GM19455 (cell line): ENCODE measurements around the gene IFI35.
"Not testable (repeated sequence)": the region's sequence is repeated elsewhere in the genome, so short reads cannot be mapped to it uniquely, and the experiment has no call there.

Experiments used
- ATAC-seq: cut with Tn5 transposase; IDR thresholded peaks from one replicate; pipeline ENCODE4 v1.9.1; 2021; ENCODE audit not compliant: unreplicated experiment

Gene IFI35

DNA sequence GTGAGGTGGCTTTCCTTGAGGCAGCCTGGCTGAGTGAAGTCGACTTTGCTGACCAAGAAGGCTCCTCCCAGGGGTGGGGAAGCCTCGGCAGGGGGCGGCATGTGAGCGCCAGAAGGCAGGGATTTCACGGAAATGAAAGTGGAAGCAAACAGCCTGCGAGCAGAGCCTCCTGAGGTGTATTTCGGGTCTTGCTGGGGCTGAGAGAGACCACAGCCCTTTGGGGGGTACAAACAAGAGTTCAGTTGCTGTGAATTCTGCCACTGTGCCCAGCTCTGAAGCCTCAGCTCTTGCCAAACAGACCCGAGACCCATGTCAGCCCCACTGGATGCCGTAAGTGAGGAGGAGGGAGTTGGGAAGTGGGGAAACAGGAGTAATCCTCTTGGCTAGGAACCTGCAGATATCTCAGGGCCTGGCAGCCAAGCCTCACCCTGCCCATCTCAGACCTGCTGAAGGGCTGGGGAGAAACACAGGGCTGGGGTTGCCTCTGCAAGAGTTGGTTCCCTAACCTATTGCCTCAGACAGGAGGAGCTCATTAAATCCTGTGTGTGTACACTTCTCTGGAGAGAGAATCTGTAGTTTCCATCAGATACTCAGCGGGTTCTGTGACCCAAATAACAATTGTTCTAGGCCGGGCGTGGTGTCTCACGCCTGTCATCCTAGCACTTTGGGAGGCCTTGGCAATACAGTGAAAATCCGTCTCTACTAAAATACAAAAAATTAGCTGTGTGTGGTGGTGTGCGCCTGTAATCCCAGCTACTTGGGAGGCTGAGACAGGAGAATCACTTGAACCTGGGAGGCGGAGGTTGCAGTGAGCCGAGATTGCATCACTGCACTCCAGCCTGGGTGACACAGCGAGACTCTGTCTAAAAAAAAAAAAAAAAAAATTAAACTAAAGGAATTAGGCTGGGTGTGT lies at the start of gene IFI35:
Gene IFI35, plus strand, starts transcription at position 146 of the 913 bp plus-strand sequence. Its CDS starts 164 bp downstream, at position 310.
- ATAC-seq = peak; percentile 63

DNA sequence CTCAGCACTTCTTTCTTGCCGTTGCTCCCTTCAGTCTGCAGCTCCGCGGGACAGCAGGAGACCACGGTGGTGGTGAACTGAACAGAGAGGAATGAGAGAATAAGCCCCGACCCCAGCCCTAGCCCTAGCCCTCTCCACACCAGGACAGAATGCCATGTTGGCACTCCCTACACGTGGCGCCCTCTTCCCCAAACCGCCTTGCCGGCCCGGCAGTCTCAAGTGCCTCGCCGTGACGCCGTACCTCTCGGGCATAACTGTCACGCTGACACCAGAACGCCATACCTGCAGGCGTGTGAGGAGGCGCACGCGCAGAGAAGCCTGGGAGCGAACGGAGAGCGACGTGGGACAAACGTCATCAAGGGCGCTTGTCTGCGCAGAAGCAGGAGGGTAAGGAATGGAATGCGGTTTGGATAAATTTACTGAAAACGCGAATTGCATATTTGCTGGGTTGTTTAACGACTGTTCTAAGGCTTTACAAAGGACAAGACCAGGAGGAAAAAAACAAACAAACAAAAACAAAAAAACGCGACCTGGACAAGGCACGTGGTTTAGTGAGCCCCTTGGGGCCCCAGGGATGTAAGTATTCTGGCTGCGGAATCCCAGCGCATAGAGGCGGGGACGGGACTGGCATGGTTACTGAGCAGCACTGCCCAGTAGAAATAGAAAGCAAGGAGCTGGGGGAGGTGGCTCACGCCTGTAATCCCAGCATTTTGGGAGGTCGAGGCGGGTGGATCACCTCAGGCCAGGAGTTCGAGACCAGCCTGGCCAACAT lies 42.2 kb upstream of the IFI35 start, which contains the start of gene AARSD1:
Gene AARSD1, minus strand, starts transcription at position 294 of the 772 bp plus-strand sequence. Its CDS starts 14 bp downstream, at position 280.
- no peak for ATAC-seq

DNA sequence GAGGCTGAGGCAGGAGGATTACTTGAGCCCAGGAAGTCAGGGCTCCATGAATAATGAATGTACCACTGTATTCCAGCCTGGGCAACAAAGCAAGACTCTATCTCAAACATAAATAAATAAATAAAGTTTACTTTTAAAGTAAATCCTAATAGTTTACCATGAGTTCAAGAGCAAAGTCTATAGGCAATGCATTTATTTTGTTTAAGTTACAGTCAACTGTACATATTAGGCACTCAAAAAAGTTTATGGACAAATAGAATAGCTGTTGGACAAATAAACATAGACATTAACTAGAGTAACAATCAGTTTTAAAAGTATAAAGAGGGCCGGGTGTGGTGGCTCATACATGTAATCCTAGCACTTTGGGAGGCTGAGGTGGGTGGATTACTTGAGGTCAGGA lies 38.7 kb upstream of the IFI35 start:
- ATAC-seq = no peak

DNA sequence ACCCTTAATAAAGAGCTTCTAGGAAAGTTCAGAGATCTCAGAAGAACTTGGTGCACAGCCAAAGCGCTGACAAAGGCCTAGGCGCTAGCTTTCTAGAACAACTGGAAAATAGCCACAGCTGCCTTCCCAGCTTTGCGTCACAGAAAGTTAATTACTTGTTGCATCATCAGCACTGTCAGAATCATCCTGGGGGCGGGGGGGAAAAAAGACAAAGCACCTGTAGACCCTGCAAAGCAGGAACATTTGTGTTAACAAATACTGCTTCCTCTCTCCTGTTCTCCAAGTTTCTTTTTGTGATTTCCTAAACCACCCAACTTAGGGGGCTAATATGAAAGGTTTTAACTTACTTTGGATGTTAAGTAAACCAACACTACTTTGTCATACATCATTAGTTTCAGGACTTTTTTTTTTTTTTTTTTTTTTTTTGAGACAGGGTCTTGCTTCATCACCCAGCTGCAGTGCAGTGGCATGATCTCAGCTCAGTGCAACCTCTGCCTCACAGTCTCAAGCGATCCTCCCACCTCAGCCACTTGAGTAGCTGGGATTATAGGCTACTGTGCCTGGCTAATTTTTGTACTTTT lies 37.5 kb upstream of the IFI35 start:
- ATAC-seq = no peak

DNA sequence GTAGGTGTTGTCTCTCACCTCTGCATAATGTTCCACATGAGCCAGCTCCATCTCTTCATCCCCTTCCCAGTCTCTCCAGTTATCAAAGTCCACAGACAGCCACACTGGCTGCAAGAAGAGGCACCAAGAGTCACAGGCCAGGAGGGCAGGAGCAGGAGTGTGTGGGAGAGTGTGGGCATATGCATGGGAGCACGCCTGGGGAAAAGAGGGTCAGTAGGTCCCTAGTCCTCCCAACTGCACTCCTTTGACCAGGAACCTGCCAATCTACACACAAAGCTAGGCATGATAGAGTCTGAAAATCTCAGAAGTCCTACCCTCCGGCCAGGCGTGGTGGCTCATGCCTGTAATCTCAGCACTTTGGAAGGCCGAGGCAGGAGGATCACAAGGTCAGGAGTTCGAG lies 35.0 kb upstream of the IFI35 start:
- no peak for ATAC-seq

DNA sequence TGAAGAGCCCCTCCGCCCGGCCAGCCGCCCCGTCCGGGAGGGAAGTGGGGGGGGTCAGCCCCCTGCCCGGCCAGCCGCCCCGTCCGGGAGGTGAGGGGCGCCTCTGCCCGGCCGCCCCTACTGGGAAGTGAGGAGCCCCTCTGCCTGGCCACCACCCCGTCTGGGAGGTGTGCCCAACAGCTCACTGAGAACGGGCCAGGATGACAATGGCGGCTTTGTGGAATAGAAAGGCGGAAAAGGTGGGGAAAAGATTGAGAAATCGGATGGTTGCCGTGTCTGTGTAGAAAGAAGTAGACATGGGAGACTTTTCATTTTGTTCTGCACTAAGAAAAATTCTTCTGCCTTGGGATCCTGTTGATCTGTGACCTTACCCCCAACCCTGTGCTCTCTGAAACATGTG lies 33.3 kb upstream of the IFI35 start:
- not testable (repeated sequence) for ATAC-seq

DNA sequence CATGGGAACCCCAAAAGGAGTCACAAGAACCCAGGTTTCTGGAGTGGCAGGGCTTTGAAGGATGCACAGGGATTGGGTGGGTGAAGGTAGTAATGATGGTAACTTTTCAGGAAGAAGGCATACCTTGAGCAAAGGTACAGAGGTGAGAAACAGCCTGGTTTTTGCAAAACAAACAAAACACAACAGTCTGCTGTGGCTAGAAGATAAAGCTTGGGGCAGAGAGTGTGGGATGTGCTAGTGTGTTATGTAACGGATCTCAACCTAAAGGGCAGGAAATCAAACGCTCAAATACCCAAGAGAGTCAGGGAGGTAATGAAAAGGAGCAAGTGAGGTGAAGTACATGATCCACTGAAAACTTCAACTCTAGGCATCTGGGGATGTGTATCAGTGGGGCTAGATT lies 31.3 kb upstream of the IFI35 start:
- ATAC-seq = no peak

DNA sequence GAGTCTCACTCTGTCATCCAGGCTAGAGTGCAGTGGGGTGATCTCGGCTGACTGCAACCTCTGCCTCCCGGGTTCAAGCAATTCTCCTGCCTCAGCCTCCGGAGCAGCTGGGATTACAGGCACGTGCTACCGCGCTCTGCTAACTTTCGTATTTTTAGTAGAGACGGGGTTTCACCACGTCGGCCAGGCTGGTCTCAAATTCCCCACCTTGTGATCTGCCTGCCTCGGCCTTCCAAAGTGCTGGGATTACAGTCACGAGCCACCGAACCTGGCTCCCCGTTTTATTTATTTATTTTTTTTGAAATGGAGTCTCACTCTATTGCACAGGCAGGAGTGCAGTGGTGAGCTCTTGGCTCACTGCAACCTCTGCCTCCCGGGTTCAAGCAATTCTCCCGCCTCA lies 30.9 kb upstream of the IFI35 start:
- ATAC-seq = not testable (repeated sequence)

DNA sequence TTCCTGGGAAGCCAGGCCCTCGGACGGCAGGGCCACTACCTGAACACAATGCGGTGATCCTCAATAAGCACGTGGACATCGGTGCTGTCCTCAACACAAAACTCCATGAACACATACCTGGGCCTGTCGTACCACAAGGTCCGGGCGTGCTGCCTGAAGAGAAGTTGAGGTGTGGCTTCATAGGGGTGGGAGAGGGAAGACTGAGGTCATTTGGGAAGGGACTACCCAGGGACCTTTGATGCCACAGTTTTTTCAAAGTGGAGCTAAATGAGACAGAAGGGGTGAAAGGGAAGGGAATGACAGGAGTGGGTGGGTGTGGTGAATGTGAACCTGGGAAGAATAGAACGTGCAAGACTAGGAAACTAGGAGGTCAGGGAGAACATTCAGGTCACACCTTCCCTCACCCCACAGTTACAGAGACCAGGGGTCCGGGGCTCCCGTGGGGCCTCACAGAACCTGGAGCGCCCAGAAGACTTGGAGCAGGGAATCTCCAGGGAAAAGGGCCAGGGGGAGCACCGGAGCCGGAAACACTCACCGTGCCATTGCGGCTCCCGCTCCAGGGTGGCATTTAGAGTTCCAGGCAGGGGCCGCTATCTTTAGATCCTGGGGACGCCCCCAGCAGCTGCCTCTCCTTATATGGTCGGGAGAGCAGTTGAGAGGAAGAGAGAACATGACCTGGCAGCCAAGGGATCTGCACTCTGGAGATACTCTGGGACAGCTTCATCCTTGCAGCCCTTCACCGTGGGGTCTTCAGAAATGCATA lies 26.9 kb upstream of the IFI35 start, which contains the start of gene PTGES3L:
Gene PTGES3L, minus strand, starts transcription at position 570 of the 763 bp plus-strand sequence. Its CDS starts 27 bp downstream, at position 543.
- ATAC-seq = no peak

DNA sequence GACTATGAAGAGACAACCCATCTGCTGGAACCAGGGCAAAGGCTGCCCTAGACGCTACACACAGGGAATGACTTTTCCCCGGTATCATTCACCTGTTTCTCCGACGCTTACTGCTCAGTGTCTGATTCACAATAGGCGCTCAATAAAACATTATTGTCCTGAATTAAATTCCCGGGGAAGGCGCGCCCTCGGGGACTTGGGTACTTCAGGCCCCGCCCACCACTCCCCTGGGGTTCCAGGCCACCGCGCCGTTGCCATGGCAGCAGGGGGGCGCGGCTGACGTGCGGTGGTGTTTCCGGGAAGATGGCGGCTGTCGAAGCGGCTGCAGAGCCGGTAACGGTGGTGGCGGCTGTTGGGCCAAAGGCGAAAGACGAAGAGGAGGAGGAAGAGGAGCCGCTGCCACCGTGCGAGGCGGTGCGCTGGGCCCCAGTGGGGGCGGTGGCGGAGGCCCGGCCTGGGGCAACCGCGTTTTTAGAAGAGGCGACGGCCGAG lies 26.3 kb upstream of the IFI35 start, which contains the start of gene RUNDC1:
Gene RUNDC1, plus strand, starts transcription at position 292 of the 492 bp plus-strand sequence. Its CDS starts 12 bp downstream, at position 304.
- no peak for ATAC-seq

DNA sequence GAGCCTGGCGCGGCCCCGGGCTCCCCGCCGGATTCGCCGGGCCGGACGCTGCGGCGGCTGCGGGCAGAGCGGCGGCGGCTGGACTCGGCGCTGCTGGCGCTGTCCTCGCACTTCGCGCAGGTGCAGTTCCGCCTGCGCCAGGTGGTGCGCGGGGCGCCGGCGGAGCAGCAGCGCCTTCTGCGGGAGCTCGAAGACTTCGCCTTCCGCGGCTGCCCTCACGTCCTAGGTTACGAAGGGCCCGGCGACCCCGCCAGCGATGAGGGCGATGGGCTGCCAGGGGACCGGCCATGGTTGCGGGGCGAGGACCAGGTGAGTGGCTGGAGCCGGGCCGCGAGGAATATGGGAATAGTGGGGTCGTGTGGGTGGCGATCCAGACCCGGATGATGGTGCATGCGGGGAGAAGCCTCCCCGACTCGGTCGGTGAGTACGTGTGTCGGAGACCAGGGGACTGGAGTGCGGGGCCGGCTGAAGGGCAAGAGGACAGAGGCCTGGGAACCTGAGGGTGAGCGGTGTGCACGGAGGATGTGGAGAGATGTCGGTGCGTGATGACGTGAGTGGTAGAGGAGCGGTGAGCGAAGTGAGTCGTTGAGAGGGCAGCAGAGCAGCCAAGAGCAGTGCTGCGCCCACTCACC lies 25.7 kb upstream of the IFI35 start:
- no peak for ATAC-seq

DNA sequence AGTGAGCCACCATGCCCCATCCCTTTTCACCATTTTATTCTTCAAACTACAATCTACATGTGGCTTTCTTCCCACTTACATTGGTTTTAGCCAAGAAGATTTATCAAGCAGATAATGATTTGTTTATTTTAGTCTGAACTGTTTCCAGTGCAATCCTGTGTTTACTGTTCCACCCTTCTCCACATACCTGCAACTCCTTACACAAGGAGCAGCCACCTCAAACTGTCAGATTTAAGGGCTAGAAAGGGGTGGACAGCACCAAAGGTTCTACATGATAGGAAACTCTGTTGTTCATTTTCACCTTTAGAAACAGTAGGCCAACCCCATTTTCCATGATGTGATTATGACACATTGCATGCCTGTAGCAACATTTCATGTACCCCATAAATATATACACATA lies 24.3 kb upstream of the IFI35 start:
- no peak for ATAC-seq

DNA sequence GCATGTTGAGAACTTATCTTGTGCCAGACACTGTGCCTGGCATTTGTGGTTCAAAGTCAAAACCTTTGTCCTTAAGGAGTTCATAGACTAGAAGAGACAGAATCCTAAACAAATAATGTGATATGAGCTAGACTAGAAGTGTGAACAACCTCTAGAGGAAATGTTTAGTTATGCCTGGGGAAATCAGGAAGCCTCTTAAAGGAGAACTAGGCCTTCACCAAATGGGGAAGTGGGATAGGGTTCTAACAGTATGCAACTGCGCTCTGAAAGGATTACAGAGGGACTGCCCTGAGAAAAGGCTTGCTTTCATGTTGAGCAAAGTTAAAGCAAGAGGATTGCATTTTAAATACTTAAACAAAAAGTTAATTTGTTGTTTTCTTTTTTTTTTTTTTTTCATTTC lies 21.4 kb upstream of the IFI35 start:
- ATAC-seq = no peak

DNA sequence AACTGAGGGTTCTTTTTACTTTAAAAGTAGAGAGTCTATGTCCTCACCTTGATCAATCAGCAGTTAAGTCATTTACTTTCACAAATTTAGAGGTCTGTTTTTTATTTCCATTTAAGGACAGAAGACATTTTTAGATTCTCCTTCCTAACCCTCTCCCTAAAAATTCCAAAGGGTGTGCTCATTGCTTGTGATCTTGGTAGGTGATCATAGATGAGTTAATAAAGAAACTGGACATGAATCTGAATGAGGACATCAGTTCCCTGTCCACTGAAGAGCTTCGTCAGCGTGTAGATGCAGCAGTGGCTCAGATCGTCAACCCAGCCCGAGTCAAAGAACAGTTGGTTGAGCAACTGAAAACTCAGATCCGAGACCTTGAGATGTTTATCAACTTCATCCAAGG lies 17.4 kb upstream of the IFI35 start:
- ATAC-seq = no peak

DNA sequence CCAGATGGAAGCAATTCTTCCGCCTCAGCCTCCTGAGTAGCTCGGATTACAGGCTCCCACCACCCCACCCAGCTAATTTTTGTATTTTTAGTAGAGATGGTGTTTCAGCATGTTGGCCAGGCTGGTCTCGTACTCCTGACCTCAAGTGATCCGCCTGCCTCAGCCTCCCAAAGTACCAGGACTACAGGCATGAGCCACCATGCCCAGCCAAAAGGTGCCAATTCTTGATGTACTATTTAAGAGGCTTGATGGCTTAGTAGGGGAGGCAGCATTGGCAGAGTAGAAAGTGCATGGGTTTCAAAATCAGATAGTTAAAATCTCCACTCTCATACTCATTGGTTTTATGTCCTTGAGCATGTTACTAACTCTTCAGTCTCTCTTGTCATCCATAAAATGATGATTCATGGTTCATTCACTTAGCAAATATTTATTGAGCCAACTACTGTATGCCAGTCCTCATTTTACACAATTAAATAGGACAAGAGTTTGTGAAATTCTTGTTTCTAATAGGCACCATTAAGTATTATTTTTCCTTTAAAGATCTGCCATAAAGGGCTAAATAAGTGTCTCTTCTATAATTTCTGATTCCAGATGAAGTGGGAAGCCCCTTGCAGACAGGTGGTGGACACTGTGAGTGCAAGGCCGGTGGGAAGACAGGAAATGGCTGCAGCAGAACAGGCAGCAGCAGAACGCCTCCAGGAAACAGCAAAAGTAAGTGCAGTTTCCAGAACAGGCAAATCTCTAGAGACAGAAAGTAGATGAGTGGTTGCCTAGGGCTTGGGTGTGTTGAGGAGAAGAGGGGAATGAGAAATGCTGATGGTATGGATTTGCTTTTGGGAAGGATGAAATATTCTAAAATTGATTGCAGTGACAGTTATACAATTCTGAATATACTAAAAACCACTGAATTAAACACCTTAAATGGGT lies 16.6 kb upstream of the IFI35 start:
- ATAC-seq = no peak

DNA sequence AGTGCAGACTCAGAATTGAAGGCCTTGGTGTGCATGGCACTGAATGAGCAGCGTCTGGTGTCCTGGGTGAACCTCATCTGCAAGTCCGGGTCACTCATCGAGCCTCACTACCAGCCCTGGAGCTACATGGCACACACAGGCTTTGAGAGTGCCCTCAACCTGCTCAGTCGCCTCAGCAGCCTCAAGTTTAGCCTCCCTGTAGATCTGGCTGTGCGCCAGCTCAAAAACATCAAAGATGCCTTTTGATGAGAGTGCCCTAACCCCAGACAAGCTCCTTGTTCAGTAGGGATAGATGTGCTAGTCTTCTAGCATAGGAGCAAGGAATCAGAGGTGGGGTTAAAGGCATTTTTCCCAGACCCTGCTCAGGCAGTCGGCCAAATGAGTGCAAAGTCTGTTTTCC lies 15.1 kb upstream of the IFI35 start:
- no peak for ATAC-seq

DNA sequence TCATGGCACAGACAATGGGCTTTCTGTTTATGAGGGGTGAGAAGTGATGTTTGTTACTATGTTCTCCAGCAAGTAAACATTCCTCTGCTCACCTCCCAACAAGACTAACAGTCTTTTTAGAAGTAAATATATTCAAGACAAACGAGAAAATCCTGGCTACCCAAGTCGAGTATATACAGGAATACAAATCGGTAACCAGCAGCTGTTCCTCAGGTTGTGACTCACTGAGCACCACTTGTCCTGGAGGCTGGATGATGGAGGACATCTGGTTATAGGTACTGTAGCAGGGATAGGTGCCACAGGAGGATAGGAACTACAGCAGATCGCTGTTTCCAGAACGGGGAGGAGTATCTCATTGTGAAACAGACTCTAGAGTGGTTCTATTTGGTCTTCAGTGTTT lies 13.7 kb upstream of the IFI35 start:
- ATAC-seq = no peak

DNA sequence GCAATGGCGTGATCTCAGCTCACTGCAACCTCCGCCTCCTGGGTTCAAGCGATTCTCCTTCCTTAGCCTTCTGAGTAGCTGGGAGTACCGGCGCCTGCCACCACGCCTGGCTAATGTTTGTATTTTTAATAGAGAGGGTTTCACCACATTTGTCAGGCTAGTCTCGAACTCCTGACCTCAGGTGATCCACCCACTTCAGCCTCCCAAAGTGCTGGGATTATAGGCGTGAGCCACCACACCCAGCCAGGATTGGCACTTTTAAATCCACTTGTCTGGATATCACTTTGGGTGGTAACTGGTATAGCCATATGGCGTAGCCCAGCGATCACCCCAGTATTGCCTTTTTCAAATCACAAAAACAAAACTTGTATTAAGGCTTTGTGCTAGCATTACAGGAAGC lies 12.7 kb upstream of the IFI35 start:
- not testable (repeated sequence) for ATAC-seq
